ENCODE data around the gene INTS3.
"Not testable (repeated sequence)": the region's sequence is repeated elsewhere in the genome, so short reads cannot be mapped to it uniquely, and the experiment has no call there.

INTS3 gene

GRCh38 chr1:153698923-153699714 lies 28.7 kb upstream of the INTS3 start:
- no peak for DNase-seq (ENCODE audit: low read depth, low spot score)

- DNase-seq (ENCODE audit: low read depth, low spot score), result no peak
Observed at GRCh38 chr1:153699768-153700167, 28.1 kb upstream of the INTS3 start.

GRCh38 chr1:153705484-153705883 lies 22.4 kb upstream of the INTS3 start:
- no peak for DNase-seq (ENCODE audit: low read depth, low spot score)

GRCh38 chr1:153711026-153711425 lies 16.8 kb upstream of the INTS3 start:
- no peak for DNase-seq (ENCODE audit: low read depth, low spot score)

- not testable (repeated sequence) for DNase-seq (ENCODE audit: low read depth, low spot score)
Observed at GRCh38 chr1:153716211-153716610, 11.6 kb upstream of the INTS3 start.

- no peak for DNase-seq (ENCODE audit: low read depth, low spot score)
Observed at GRCh38 chr1:153717330-153717729, 10.5 kb upstream of the INTS3 start.

- DNase-seq (ENCODE audit: low read depth, low spot score), result no peak
Observed at GRCh38 chr1:153723687-153724086, 4.2 kb upstream of the INTS3 start.

- DNase-seq (ENCODE audit: low read depth, low spot score), result not testable (repeated sequence)
Observed at GRCh38 chr1:153724634-153725033, 3.2 kb upstream of the INTS3 start.

GRCh38 chr1:153728305-153729066 lies 636 bp downstream of the INTS3 start:
- no peak for DNase-seq (ENCODE audit: low read depth, low spot score)

GRCh38 chr1:153730468-153730988 lies 2.7 kb downstream of the INTS3 start:
- no peak for DNase-seq (ENCODE audit: low read depth, low spot score)

- no peak for DNase-seq (ENCODE audit: low read depth, low spot score)
Observed at GRCh38 chr1:153733970-153734369, 6.1 kb downstream of the INTS3 start.

- no peak for DNase-seq (ENCODE audit: low read depth, low spot score)
Observed at GRCh38 chr1:153734396-153735089, 6.7 kb downstream of the INTS3 start.

GRCh38 chr1:153735090-153735420 lies 7.2 kb downstream of the INTS3 start:
- no peak for DNase-seq (ENCODE audit: low read depth, low spot score)

GRCh38 chr1:153741986-153742385 lies 14.1 kb downstream of the INTS3 start:
- DNase-seq (ENCODE audit: low read depth, low spot score), result no peak

GRCh38 chr1:153742411-153743142 lies 14.7 kb downstream of the INTS3 start:
- no peak for DNase-seq (ENCODE audit: low read depth, low spot score)

- no peak for DNase-seq (ENCODE audit: low read depth, low spot score)
Observed at GRCh38 chr1:153745417-153745816, 17.6 kb downstream of the INTS3 start.

GRCh38 chr1:153746174-153746573 lies 18.3 kb downstream of the INTS3 start:
- DNase-seq (ENCODE audit: low read depth, low spot score), result no peak

- DNase-seq (ENCODE audit: low read depth, low spot score), result no peak
Observed at GRCh38 chr1:153748903-153749302, 21.1 kb downstream of the INTS3 start.

GRCh38 chr1:153749408-153750005 lies 21.7 kb downstream of the INTS3 start:
- DNase-seq (ENCODE audit: low read depth, low spot score), result peak; percentile 66

- DNase-seq (ENCODE audit: low read depth, low spot score), result no peak
Observed at GRCh38 chr1:153750026-153750995, 22.5 kb downstream of the INTS3 start.
